Mesodermal cell (in vitro differentiated cells): Measurements from ENCODE around the gene GTPBP6.

ENCODE experiments used
- H3K27ac ChIP-seq: 2 replicates; pipeline ENCODE4 v1.7.0; 2013; ENCODE audit warnings: mild to moderate bottlenecking, low read depth, low read length, moderate library complexity; ENCODE audit not compliant: severe bottlenecking
- H3K36me3 ChIP-seq: 2 replicates; pipeline ENCODE4 v1.7.1; 2013; ENCODE audit warnings: mild to moderate bottlenecking, low read length, moderate library complexity; ENCODE audit not compliant: control insufficient read depth, insufficient read depth
- H3K4me1 ChIP-seq: one replicate; pipeline ENCODE4 v1.7.1; 2013; ENCODE audit warnings: mild to moderate bottlenecking, low read length; ENCODE audit not compliant: insufficient read depth, control insufficient read depth, poor library complexity, severe bottlenecking
- H3K4me3 ChIP-seq: 2 replicates; pipeline ENCODE4 v1.7.0; 2013; ENCODE audit warnings: low read length, control low read depth, mild to moderate bottlenecking; ENCODE audit not compliant: insufficient read depth, poor library complexity, severe bottlenecking; ENCODE audit errors: extremely low read depth
- H3K9me3 ChIP-seq: 2 replicates; pipeline ENCODE4 v1.7.1; 2013; ENCODE audit warnings: mild to moderate bottlenecking, low read length, moderate library complexity; ENCODE audit not compliant: control insufficient read depth
- WGBS, 2 experiments: methylation state at CpG; one replicate each; pipeline ENCODE4 v1.1.5; 2013; ENCODE audit warnings: missing lambda C conversion rate in 2 of 2; ENCODE audit not compliant: insufficient coverage in 2 of 2; 5-methylcytosine and 5-hydroxymethylcytosine counted together

Gene GTPBP6

DNA sequence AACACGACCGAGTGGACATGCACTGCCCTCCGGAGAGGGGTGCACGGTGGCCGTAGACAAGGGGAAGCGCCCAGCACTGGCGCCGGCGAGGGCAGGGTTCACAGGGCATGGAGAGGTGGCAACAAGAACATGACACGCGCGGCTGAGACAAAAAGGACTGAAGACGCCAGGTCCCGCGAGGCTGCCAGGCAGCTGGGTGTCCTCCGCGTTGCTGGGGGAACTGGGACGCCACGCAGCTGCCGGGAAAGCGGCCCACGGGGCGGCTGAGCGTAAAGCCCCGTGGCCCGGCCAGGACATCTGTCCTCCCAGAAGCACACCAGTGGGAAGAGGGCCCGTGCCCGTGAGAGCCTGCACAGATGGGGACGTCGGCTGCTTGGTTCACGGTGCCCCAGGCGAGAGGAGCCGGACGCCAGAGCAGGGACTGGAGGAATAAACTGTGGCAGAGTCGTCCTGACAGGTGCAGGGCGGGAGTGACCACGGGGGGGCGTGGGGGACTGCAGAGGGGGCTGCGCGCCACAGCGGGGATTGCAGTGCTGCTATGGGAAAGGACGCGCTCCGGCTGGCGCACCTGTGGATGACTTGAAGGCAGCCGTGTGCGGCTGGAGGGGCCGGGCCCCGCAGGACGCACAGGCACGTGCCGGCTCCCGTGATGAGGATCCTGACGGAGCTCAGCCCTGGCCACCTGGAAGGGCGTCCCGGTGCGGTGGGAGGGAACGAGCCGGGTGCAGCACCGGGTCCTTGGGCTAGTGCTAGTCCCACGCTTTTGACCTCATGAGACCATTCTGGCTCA is 32.1 kb upstream of the GTPBP6 start:
- Histone ChIP-seq H3K27ac (no peak overlapping the region), H3K4me3 (no peak overlapping the region), H3K9me3 (no peaks in the 10 kb centered on the region), H3K36me3 (peaks cover 50% of the 10 kb centered on the region), H3K4me1 (peaks cover 26% of the 10 kb centered on the region)
- WGBS, 2 experiments = 95 to 96% methylated on average over 58 to 61 of the region's 61 CpGs

GRCh38 chrX:350148-350533 is 31.5 kb upstream of the GTPBP6 start:
- 94% methylated on average over 19 to 20 of the region's 20 CpGs for WGBS, 2 experiments
- Histone ChIP-seq H3K4me1 (peaks cover 24% of the 10 kb centered on the region), H3K27ac (no peak overlapping the region), H3K9me3 (no peaks in the 10 kb centered on the region), H3K4me3 (no peak overlapping the region), H3K36me3 (peaks cover 52% of the 10 kb centered on the region)

- WGBS, 2 experiments = 88 to 90% methylated on average over 4 to 7 of the region's 10 CpGs
- no peak overlapping the region for H3K27ac ChIP-seq
- peaks cover 20% of the 10 kb centered on the region for H3K4me1 ChIP-seq
- no peak overlapping the region for H3K4me3 ChIP-seq
- peaks cover 52% of the 10 kb centered on the region for H3K36me3 ChIP-seq
- no peaks in the 10 kb centered on the region for H3K9me3 ChIP-seq
These were observed 31.1 kb upstream of the GTPBP6 start for GRCh38 chrX:349702-350101.

DNA sequence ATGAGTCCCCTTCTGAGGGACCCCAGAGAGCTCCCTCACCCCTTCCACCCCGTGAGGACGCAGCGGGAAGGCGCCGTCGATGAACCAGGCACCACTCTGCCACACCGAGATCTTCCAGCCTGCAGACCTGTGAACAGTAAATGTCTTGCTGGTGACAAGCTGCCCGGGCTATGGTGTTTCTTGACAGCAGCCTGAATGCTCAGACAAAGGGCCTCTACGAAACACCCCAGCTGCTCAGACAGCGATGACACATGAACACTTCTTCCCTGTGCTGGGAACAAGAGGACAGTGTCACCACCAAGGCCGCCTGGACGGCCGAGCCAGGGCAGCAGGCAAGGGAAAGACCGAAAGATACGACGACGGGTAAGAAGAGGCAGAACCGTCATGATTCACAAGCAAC is 30.6 kb upstream of the GTPBP6 start:
- WGBS, 2 experiments = 93 to 94% methylated on average over 16 to 17 of the region's 18 CpGs
- Histone ChIP-seq H3K4me3 (no peak overlapping the region), H3K4me1 (peaks cover 20% of the 10 kb centered on the region), H3K9me3 (no peaks in the 10 kb centered on the region), H3K27ac (peak overlapping the region; percentile 79), H3K36me3 (peaks cover 53% of the 10 kb centered on the region)

DNA sequence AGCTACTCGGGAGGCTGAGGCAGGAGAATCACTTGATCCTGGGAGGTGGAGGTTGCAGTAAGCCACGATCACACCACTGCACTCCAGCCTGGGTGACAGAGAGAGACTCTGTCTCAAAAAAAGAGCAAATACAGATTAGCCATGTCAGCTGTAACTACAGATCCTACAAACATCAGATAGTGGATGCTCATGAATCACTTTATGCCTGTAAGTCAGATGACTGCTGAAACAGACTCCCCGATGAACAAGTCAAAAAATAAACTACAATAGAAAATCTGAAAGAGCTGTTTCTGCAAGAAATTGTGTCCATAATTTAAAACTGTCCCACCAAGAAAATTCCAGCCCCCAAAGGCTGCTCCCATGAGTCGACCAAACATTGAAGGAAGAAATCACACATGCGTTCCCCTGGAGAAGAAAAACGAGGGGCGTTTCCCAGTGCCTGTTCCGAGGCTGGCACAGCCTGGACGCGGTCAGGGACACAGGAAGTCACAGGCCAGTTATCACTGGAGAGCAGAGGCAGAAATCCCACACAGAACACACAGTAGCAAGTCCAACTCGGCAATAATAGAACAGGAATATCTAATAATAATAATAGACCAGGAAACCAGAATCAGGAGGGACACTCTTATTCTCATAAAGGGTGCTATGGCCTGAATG is 30.0 kb upstream of the GTPBP6 start:
- Histone ChIP-seq H3K27ac (peak overlapping the region; percentile 79), H3K4me1 (peaks cover 20% of the 10 kb centered on the region), H3K36me3 (peaks cover 53% of the 10 kb centered on the region), H3K9me3 (no peaks in the 10 kb centered on the region), H3K4me3 (no peak overlapping the region)
- WGBS, 2 experiments = 88 to 100% methylated on average over 3 to 5 of the region's 11 CpGs

DNA sequence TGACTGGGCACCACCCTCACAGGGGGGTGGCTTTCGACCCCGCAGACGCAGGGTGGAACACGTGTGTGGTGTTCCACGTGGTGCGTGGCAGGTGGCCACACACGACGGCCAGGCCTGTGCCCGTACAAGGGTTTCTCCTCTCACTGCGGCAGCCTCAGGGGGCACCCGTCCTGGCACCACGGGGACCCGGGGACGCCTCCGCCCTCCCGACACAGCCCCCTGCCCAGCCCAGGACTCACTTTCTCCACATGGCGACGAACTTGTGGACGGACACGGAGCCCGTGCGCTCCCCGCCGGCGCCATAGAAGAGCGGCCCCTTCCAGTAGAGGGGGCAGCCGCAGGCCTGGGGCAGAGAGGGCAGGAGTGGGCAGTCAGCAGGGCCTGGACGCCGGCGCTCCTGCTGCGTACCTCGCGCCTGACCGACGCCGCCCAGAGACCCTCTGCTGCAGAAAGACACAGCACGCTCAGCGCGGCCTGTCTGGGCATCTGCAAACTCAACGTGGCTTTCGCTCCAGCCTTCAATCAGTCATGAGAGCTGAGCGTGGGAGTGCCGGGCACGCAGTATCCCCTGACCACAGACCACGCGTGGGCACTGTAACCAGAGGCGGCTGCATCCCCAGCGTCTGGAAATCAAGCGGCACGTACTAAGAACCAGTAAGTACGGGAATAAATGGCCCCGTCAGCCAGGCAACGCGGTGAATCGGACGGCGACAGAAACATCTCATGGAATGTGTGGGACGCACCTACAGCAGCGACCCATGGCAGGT is 28.9 kb upstream of the GTPBP6 start:
- Histone ChIP-seq H3K36me3 (peaks cover 47% of the 10 kb centered on the region), H3K4me1 (peaks cover 20% of the 10 kb centered on the region), H3K27ac (no peak overlapping the region), H3K4me3 (no peak overlapping the region), H3K9me3 (no peaks in the 10 kb centered on the region)
- WGBS, 2 experiments = 96% methylated on average over 51 to 59 of the region's 59 CpGs

- 94 to 97% methylated on average over 60 to 74 of the region's 75 CpGs for WGBS, 2 experiments
- Histone ChIP-seq H3K4me3 (no peak overlapping the region), H3K9me3 (no peaks in the 10 kb centered on the region), H3K4me1 (peaks cover 20% of the 10 kb centered on the region), H3K27ac (no peak overlapping the region), H3K36me3 (peaks cover 52% of the 10 kb centered on the region)
These were observed 27.6 kb upstream of the GTPBP6 start for GRCh38 chrX:346034-346813.

DNA sequence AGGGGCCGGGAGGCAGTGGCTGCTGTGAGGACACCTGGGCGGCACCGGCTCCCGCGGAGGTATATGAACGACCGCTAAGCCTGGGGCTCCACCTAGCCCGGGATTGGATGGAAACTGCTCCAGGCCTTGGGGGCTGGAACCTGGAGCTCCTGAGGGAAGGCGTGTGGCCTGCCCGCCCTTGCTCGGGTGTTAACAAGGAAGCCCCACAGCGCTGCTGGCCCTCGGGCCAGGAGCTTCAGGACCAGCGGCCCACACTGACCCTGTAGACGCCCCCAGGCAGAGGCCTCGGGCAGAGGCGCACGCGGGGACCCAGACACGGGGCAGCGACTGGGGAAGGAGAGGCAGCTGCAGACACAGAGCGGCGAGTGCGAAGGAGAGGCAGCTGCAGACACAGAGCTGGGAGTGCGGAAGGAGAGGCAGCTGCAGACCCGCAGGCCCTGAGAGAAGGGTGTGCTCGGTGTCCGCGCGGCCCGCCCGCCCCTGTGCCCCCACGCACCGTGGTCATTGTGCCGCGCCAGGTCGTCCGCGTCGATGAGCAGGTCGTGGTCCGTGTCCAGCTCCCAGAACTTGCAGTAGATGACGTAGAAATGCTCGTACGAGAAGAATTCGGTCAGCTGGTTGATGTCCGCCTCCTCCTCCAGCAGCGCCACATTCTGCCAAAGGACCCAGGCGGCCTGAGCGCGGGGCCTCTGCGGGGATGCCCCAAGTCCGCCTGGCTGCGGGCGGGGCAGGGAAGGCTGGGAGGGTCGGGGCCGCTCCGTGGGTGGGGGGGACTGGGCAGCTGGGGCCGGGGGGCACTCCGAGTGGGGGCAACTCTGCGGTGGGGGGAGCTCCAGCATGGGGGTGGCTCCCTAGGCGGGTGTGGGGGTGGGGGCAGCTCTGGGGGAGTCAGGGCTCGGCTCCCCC is 26.7 kb upstream of the GTPBP6 start:
- Histone ChIP-seq H3K36me3 (peaks cover 55% of the 10 kb centered on the region), H3K9me3 (no peaks in the 10 kb centered on the region), H3K4me3 (no peak overlapping the region), H3K27ac (no peak overlapping the region), H3K4me1 (peaks cover 19% of the 10 kb centered on the region)
- WGBS, 2 experiments = 96% methylated on average over 47 to 48 of the region's 63 CpGs

DNA sequence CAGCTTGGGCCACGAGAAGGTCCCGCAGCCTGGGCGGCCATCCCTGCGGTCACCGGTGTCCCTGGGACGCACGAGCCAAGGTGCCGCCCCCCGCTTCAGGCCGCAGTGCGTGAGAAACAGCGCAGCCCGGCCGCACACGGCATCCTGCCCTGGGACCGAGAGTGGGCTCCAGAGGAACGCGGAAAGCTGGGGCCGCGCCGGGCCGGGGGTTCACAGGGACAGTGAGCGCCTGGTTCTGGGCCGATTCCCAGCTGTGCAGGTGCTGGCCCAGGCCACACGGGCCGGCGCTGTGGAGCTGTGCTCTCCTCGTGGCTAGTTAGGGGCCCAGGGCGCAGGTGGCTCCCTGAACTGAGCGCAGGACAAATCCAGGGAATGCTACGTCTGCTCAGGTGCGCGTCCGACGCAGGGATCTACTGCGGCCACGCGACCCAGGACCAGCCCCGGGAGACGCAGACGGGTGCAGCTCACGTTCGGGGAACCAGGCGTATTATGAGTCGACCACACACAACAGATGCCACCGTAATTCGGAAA is 25.8 kb upstream of the GTPBP6 start:
- Histone ChIP-seq H3K27ac (no peak overlapping the region), H3K9me3 (no peaks in the 10 kb centered on the region), H3K4me1 (peaks cover 12% of the 10 kb centered on the region), H3K4me3 (no peak overlapping the region), H3K36me3 (peaks cover 52% of the 10 kb centered on the region)
- 96 to 97% methylated on average over 37 to 46 of the region's 47 CpGs for WGBS, 2 experiments
